Neutrophil (primary cell): ENCODE measurements around the gene EGLN3.

ENCODE experiments used
- H3K27ac ChIP-seq: fragments of 200-600 bp; sonication (generic); 2 replicates; pipeline ENCODE4 v1.5.1; 2016; ENCODE audit warnings: mild to moderate bottlenecking, moderate library complexity
- H3K27me3 ChIP-seq: fragments of 200-600 bp; sonication (generic); 2 replicates; pipeline ENCODE4 v1.6.0; 2016; ENCODE audit warnings: mild to moderate bottlenecking
- H3K36me3 ChIP-seq: fragments of 200-600 bp; sonication (generic); 2 replicates; pipeline ENCODE4 v1.5.1; 2017
- H3K4me1 ChIP-seq, 2 experiments: fragments of 200-600 bp in 1 of 2; sonication (generic) in 1 of 2; 1 replicate in 1 of 2; 2 replicates in 1 of 2; pipeline versions ENCODE4 v1.5.1 to v1.6.1; 2013 to 2016; ENCODE audit warnings: low read depth in 1 of 2, low read length in 1 of 2, mild to moderate bottlenecking in 1 of 2, moderate library complexity in 1 of 2; ENCODE audit not compliant: control insufficient read depth in 1 of 2, insufficient read depth in 1 of 2
- H3K4me3 ChIP-seq, 2 experiments: fragments of 200-600 bp in 1 of 2; sonication (generic) in 1 of 2; 1 replicate in 1 of 2; 2 replicates in 1 of 2; pipeline ENCODE4 v1.5.1; 2013 to 2016; ENCODE audit warnings: low read depth in 1 of 2, low read length in 1 of 2, mild to moderate bottlenecking in 1 of 2, moderate library complexity in 1 of 2
- H3K9me3 ChIP-seq: fragments of 200-600 bp; sonication (generic); 2 replicates; pipeline ENCODE4 v1.5.1; 2016
- CTCF ChIP-seq: fragments of 200-600 bp; sonication (generic); IDR thresholded peaks from 2 replicates; pipeline ENCODE4 v1.5.1; 2016; ENCODE audit warnings: antibody characterized with exemption

EGLN3 gene

GRCh38 chr14:33901426-33902155, 49.3 kb downstream of the EGLN3 start:
- H3K27ac ChIP-seq: no peak overlapping the region
- no peaks in the 10 kb centered on the region for H3K4me1 ChIP-seq
- no peak for TF ChIP-seq CTCF
- no peaks in the 10 kb centered on the region for H3K27me3 ChIP-seq
- no peak overlapping the region for H3K4me3 ChIP-seq
- no peaks in the 10 kb centered on the region for H3K36me3 ChIP-seq
- no peaks in the 10 kb centered on the region for H3K9me3 ChIP-seq

GRCh38 chr14:33900706-33901105, 50.2 kb downstream of the EGLN3 start:
- Histone ChIP-seq H3K27me3 (no peaks in the 10 kb centered on the region), H3K4me1 (no peaks in the 10 kb centered on the region), H3K4me3 (no peak overlapping the region), H3K27ac (no peak overlapping the region), H3K9me3 (no peaks in the 10 kb centered on the region), H3K36me3 (no peaks in the 10 kb centered on the region)
- no peak for TF ChIP-seq CTCF

GRCh38 chr14:33899723-33900341, 51.0 kb downstream of the EGLN3 start:
- no peaks in the 10 kb centered on the region for H3K36me3 ChIP-seq
- H3K27me3 ChIP-seq: no peaks in the 10 kb centered on the region
- no peak overlapping the region for H3K4me3 ChIP-seq
- no peaks in the 10 kb centered on the region for H3K4me1 ChIP-seq
- no peak overlapping the region for H3K27ac ChIP-seq
- TF ChIP-seq CTCF: no peak
- no peaks in the 10 kb centered on the region for H3K9me3 ChIP-seq

GRCh38 chr14:33897878-33898535, 52.9 kb downstream of the EGLN3 start:
- Histone ChIP-seq H3K9me3 (no peaks in the 10 kb centered on the region), H3K27me3 (no peaks in the 10 kb centered on the region), H3K4me1 (no peaks in the 10 kb centered on the region), H3K4me3 (no peak overlapping the region), H3K27ac (no peak overlapping the region), H3K36me3 (no peaks in the 10 kb centered on the region)
- no peak for TF ChIP-seq CTCF

GRCh38 chr14:33897382-33897781, 53.5 kb downstream of the EGLN3 start:
- Histone ChIP-seq H3K27me3 (no peaks in the 10 kb centered on the region), H3K4me3 (no peak overlapping the region), H3K4me1 (no peaks in the 10 kb centered on the region), H3K27ac (no peak overlapping the region), H3K9me3 (no peaks in the 10 kb centered on the region), H3K36me3 (no peaks in the 10 kb centered on the region)
- TF ChIP-seq CTCF: no peak
